Memory B cell (primary cell): ENCODE data around the gene TARM1.

Experiments used
- ATAC-seq: fragments of 150-1000 bp; cut with Tn5 transposase; 2 replicates; pipeline ENCODE4 v1.10.0; 2021; ENCODE audit warnings: low read depth, mild to moderate bottlenecking, moderate library complexity
- DNase-seq, 2 donors: peaks; one replicate each; pipeline ENCODE4 v3.0.0; 2022; ENCODE audit warnings: low spot score in 2 of 2
- H3K27ac Mint-ChIP-seq: one replicate; pipeline ENCODE4 v1.8.0; 2022; ENCODE audit warnings: mild to moderate bottlenecking, moderate library complexity, mixed read lengths
- H3K27me3 Mint-ChIP-seq: one replicate; pipeline ENCODE4 v1.8.0; 2022; ENCODE audit warnings: mixed read lengths
- H3K36me3 Mint-ChIP-seq: one replicate; pipeline ENCODE4 v1.8.0; 2022; ENCODE audit warnings: mild to moderate bottlenecking, mixed read lengths
- H3K4me1 Mint-ChIP-seq: one replicate; pipeline ENCODE4 v1.8.0; 2022; ENCODE audit warnings: mixed read lengths
- H3K4me3 Mint-ChIP-seq: one replicate; pipeline ENCODE4 v1.8.0; 2022; ENCODE audit warnings: mild to moderate bottlenecking, moderate library complexity, mixed read lengths
- H3K9me3 Mint-ChIP-seq: one replicate; pipeline ENCODE4 v1.8.0; 2022; ENCODE audit warnings: mixed read lengths

The TARM1 gene

GRCh38 chr19:54030895-54031586 lies 50.1 kb downstream of the TARM1 start:
- Mint-ChIP-seq H3K27ac (no peak overlapping the region), H3K4me1 (no peaks in the 10 kb centered on the region), H3K9me3 (peaks cover 2% of the 10 kb centered on the region), H3K27me3 (peaks cover 8% of the 10 kb centered on the region), H3K4me3 (no peak overlapping the region), H3K36me3 (no peaks in the 10 kb centered on the region)
- DNase-seq, result no peak
- no peak for ATAC-seq

- H3K27ac Mint-ChIP-seq, result no peak overlapping the region
- peak in 1 of 2 donors; percentile 27 for DNase-seq
- no peak overlapping the region for H3K4me3 Mint-ChIP-seq
- no peaks in the 10 kb centered on the region for H3K36me3 Mint-ChIP-seq
- no peak for ATAC-seq
- no peaks in the 10 kb centered on the region for H3K4me1 Mint-ChIP-seq
- peaks cover 8% of the 10 kb centered on the region for H3K27me3 Mint-ChIP-seq
- H3K9me3 Mint-ChIP-seq, result peaks cover 2% of the 10 kb centered on the region
Observed at GRCh38 chr19:54029930-54030490, 51.2 kb downstream of the TARM1 start.

DNA sequence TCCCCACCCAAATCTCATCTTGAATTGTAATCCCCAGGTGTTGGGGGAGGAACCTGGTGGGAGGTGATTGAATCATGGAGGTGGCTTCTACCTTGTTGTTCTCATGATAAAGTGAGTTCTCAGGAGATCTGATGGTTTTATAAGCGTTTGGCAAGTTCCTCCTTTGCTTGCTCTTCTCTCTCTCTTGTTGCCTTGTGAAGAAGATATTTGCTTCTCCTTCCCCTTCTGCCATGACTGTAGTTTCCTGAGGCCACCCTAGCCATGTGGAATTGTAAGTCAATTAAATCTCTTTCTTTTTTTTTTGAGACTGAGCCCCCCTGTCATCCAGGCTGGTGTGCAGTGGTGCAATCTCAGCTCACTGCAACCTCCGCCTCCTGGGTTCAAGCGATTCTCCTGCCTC lies 51.9 kb downstream of the TARM1 start:
- DNase-seq (no peak), ATAC-seq (no peak)
- no peak overlapping the region for H3K27ac Mint-ChIP-seq
- peaks cover 2% of the 10 kb centered on the region for H3K9me3 Mint-ChIP-seq
- no peak overlapping the region for H3K4me3 Mint-ChIP-seq
- no peaks in the 10 kb centered on the region for H3K36me3 Mint-ChIP-seq
- H3K4me1 Mint-ChIP-seq, result no peaks in the 10 kb centered on the region
- peaks cover 8% of the 10 kb centered on the region for H3K27me3 Mint-ChIP-seq

DNA sequence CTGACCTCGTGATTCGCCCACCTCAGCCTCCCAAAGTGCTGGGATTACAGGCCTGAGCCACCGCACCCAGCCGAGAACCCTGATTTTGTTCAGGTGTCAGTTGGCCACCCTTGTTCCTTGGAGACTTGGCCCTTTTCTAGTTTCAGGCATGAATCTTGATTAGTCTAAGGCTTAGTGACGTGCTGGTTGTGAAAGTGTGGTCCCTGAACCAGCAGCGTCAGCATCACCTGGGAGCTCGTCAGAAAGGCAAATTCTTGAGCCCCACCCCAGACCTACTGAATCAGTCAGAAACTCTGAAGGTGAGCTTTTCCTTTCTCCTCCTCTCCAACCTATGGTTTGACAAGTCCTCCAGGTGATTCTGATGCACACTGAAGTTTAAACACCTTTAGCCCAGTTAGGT lies 54.5 kb downstream of the TARM1 start:
- Mint-ChIP-seq H3K4me3 (no peak overlapping the region), H3K27ac (no peak overlapping the region), H3K36me3 (peaks cover under 1% of the 10 kb centered on the region), H3K9me3 (peaks cover 3% of the 10 kb centered on the region), H3K4me1 (no peaks in the 10 kb centered on the region), H3K27me3 (peaks cover 11% of the 10 kb centered on the region)
- ATAC-seq, result no peak
- DNase-seq, result no peak

- DNase-seq (no peak), ATAC-seq (no peak)
- H3K9me3 Mint-ChIP-seq, result peaks cover 4% of the 10 kb centered on the region
- H3K27ac Mint-ChIP-seq, result no peak overlapping the region
- H3K27me3 Mint-ChIP-seq, result peaks cover 11% of the 10 kb centered on the region
- H3K4me1 Mint-ChIP-seq, result no peaks in the 10 kb centered on the region
- peaks cover 4% of the 10 kb centered on the region for H3K36me3 Mint-ChIP-seq
- no peak overlapping the region for H3K4me3 Mint-ChIP-seq
Observed at GRCh38 chr19:54024660-54025059, 56.5 kb downstream of the TARM1 start.

- Mint-ChIP-seq H3K4me1 (no peaks in the 10 kb centered on the region), H3K9me3 (peaks cover 4% of the 10 kb centered on the region), H3K27me3 (peaks cover 8% of the 10 kb centered on the region), H3K36me3 (peaks cover 4% of the 10 kb centered on the region), H3K27ac (no peak overlapping the region), H3K4me3 (no peak overlapping the region)
- ATAC-seq, result no peak
- DNase-seq, result no peak
Observed at GRCh38 chr19:54023191-54023590, 58.0 kb downstream of the TARM1 start.

- H3K27me3 Mint-ChIP-seq, result peaks cover 11% of the 10 kb centered on the region
- peaks cover 6% of the 10 kb centered on the region for H3K9me3 Mint-ChIP-seq
- H3K4me3 Mint-ChIP-seq, result no peak overlapping the region
- no peak overlapping the region for H3K27ac Mint-ChIP-seq
- no peak for DNase-seq
- no peaks in the 10 kb centered on the region for H3K4me1 Mint-ChIP-seq
- peaks cover 4% of the 10 kb centered on the region for H3K36me3 Mint-ChIP-seq
- ATAC-seq, result no peak
Observed at GRCh38 chr19:54021932-54022331, 59.2 kb downstream of the TARM1 start.

DNA sequence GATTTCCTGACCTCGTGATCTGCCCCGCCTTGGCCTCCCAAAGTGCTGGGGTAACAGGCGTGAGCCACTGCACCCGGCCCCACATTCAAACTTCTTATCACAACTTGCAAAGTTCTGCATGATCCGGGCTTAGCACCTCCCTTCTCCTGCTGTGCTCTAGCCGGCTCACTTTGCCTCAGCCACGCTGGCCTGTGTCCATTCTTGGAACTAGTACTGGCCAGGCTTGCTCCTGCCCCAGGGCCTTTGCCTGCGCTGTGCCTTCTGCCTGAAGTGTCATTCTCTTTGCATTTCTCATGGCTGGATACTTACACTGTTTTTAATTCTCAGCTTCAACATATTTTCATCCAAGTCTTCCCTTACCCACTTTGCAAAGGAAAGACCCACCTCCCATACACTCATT lies 59.8 kb downstream of the TARM1 start:
- Mint-ChIP-seq H3K27me3 (peaks cover 11% of the 10 kb centered on the region), H3K4me1 (no peaks in the 10 kb centered on the region), H3K36me3 (peaks cover 4% of the 10 kb centered on the region), H3K27ac (no peak overlapping the region), H3K4me3 (no peak overlapping the region), H3K9me3 (peaks cover 6% of the 10 kb centered on the region)
- no peak for DNase-seq
- no peak for ATAC-seq
